ENCODE data around the gene CACUL1. TPM values are rescaled to one million over a fixed set of nuclear protein-coding genes. Genes with fewer than 3 reads are reported as not detected.
"Not testable (repeated sequence)": the region's sequence is repeated elsewhere in the genome, so short reads cannot be mapped to it uniquely, and the experiment has no call there.

The CACUL1 gene
- total RNA-seq, 4 donors from 2014 or later: 13.1 to 29.1 (median 23.2) TPM

DNA sequence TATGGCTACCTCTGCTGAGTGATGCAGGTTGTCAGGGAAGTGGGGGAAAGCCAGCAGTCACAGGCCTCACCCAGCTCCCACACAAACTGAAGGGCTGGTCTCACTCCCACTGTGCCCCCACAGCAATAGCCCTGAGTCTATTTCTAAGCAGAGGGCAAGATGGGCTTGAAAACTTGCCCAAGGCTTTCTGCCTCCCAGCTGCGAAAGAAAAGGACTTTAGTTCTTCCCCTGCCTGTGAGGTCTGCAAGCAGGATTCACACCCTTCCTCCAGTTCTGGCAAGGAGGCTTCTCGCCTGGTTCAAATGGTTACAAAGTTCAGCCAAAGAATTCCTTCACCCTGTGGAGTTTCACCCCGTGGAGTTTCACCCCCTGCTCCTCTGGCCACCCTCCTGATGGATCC, 96.0 kb downstream of the CACUL1 start:
- in situ Hi-C loops (cut with MboI; ENCODE audit: low pct_ligation_motif_present in 1 of 4, low pct_unique_long_range_greater_than_20kb in 1 of 4, low sequenced_read_pairs in 3 of 4) (no loop called here), intact Hi-C loops (cut with DNase I; ENCODE audit: low total_unique reads) (no loop called here)
- Histone ChIP-seq H3K4me3 (no peak overlapping the region), H3K4me1 (no peaks in the 10 kb centered on the region), H3K27ac (no peak overlapping the region), H3K27me3 (no peaks in the 10 kb centered on the region), H3K9me3 (peaks cover 3 to 7% of the 10 kb centered on the region in 2 donors), H3K36me3 (no peaks in the 10 kb centered on the region)
- 49% methylated on average over 3 of the region's 3 CpGs; no CpG with 5 or more reads in 1 of the 2 donors for WGBS, 2 donors (ENCODE audit: low coverage in 1 of 2)
- no peak for TF ChIP-seq POLR2AphosphoS5 (IDR thresholded peaks at IDR 0.05)
- DNase-seq: no peak

DNA sequence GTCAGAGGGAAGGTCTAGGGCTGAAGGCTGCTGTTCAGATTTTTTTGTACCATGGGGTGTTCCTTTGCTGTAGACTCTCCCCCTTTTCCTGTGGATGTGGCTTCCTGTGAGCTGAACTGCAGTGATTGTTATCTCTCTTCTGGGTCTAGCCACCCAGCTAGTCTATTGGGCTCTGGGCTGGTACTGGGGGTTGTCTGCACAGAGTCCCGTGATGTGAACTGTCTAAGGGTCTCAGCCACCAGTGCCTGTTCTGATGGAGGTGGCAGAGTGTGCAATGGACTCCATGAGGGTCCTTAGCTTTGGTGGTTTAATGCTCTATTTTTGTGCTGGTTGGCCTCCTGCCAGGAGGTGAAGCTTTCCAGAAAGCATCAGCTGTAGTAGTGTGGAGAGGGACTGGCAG, 96.6 kb downstream of the CACUL1 start:
- H3K9me3 ChIP-seq; H3K4me3 ChIP-seq; DNase-seq; H3K27ac ChIP-seq; in situ Hi-C loops (cut with MboI; ENCODE audit: low pct_ligation_motif_present in 1 of 4, low pct_unique_long_range_greater_than_20kb in 1 of 4, low sequenced_read_pairs in 3 of 4); H3K27me3 ChIP-seq; H3K36me3 ChIP-seq; H3K4me1 ChIP-seq; intact Hi-C loops (cut with DNase I; ENCODE audit: low total_unique reads): not testable (repeated sequence)
- 69% methylated on average over 1 of the region's 1 CpG; no CpG with 5 or more reads in 1 of the 2 donors for WGBS, 2 donors (ENCODE audit: low coverage in 1 of 2)

DNA sequence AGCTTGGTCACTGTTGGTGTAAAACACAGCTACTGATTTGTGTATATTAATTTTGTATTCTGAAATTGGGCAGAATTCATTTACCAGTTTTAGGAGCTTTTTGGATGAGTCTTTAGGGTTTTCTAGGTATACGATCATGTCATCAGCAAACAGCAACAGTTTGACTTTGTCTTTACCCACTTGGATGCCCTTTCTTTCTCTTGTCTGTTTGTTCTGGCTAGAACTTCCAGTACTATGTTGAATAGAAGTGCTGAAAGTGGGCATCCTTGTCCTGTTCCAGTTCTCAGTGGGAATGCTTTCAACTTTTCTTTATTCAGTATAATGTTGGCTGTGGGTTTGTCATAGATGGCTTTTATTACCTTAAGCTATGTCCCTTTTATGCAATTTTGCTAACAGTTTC, 109.5 kb downstream of the CACUL1 start:
- in situ Hi-C loops (cut with MboI; ENCODE audit: low pct_ligation_motif_present in 1 of 4, low pct_unique_long_range_greater_than_20kb in 1 of 4, low sequenced_read_pairs in 3 of 4); H3K27ac ChIP-seq; H3K4me1 ChIP-seq; H3K9me3 ChIP-seq; H3K36me3 ChIP-seq; H3K4me3 ChIP-seq; DNase-seq; intact Hi-C loops (cut with DNase I; ENCODE audit: low total_unique reads); H3K27me3 ChIP-seq: not testable (repeated sequence)
- WGBS, 2 donors (ENCODE audit: low coverage in 1 of 2): 85 to 89% methylated on average over 1 of the region's 1 CpG

DNA sequence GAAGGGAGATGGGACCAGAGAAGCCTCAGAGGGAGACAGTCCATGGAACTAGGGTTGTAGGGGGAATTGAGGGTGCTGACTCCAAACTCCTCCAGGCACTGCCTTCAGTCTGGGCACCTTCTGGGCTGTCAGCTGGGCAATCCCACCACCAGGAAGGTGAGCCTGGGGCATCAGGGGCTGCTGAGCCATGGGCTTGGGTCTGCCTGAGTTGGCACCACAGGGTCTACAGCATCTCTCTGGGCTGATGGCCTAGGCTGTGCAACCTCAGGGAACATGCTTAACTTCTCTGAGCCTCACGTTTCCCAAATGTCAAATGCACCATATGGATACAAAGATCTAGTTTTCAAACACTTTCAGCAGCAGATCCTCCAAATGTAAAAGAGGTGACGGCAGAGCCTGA, 112.5 kb downstream of the CACUL1 start:
- TF ChIP-seq EP300 (IDR thresholded peaks at IDR 0.05; ENCODE audit: low read depth): no peak
- TF ChIP-seq CTCF (IDR thresholded peaks at IDR 0.05): no peak
- TF ChIP-seq POLR2AphosphoS5 (IDR thresholded peaks at IDR 0.05): no peak
- no peak for TF ChIP-seq POLR2A (IDR thresholded peaks at IDR 0.05)

DNA sequence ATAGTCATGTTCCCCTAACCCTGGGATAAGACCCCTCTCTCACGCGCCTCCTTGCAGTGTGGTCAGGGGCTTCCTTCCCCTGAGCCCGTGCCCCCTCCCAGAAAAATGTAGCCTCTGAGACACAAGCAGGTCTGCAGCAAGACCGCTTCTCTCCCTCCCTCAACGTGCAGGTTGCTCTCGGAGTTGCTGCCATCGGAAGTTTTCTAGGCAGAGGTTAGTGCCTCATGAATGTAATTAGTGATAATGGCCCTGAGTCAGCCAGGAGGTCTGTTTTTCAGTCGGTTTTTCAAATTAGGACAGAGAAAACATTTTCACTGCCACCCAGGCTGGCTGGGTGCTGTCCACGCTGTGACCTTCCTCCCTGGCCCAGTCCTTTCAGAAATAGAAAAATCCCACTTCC, 116.1 kb downstream of the CACUL1 start:
- DNase-seq: no peak
- H3K9me3 ChIP-seq: no peaks in the 10 kb centered on the region

More for the DNA sequence above, 112.5 kb downstream of the CACUL1 start:
- H3K27me3 ChIP-seq: no peaks in the 10 kb centered on the region
- no peak overlapping the region for H3K27ac ChIP-seq
- intact Hi-C loops (cut with DNase I; ENCODE audit: low total_unique reads) (no loop called here), in situ Hi-C loops (cut with MboI; ENCODE audit: low pct_ligation_motif_present in 1 of 4, low pct_unique_long_range_greater_than_20kb in 1 of 4, low sequenced_read_pairs in 3 of 4) (no loop called here)
- no peak for DNase-seq
- H3K9me3 ChIP-seq: no peaks in the 10 kb centered on the region
- WGBS, 2 donors (ENCODE audit: low coverage in 1 of 2): 84% methylated on average over 2 of the region's 2 CpGs; no CpG with 5 or more reads in 1 of the 2 donors
- H3K36me3 ChIP-seq: no peaks in the 10 kb centered on the region
- H3K4me3 ChIP-seq: no peak overlapping the region
- no peaks in the 10 kb centered on the region for H3K4me1 ChIP-seq

More for the DNA sequence above, 116.1 kb downstream of the CACUL1 start:
- intact Hi-C loops (cut with DNase I; ENCODE audit: low total_unique reads) (loop anchor here (5.0 kb wide), 1 partner anchor 66 kb away; no protein-coding TSS in a partner anchor), in situ Hi-C loops (cut with MboI; ENCODE audit: low pct_ligation_motif_present in 1 of 4, low pct_unique_long_range_greater_than_20kb in 1 of 4, low sequenced_read_pairs in 3 of 4) (no loop called here)
- 74% methylated on average over 9 of the region's 9 CpGs; no CpG with 5 or more reads in 1 of the 2 donors for WGBS, 2 donors (ENCODE audit: low coverage in 1 of 2)
- H3K4me1 ChIP-seq: no peaks in the 10 kb centered on the region
- H3K27ac ChIP-seq: no peak overlapping the region
- no peak overlapping the region for H3K4me3 ChIP-seq
- TF ChIP-seq POLR2AphosphoS5 (IDR thresholded peaks at IDR 0.05) (no peak), CTCF (IDR thresholded peaks at IDR 0.05) (no peak), EP300 (IDR thresholded peaks at IDR 0.05; ENCODE audit: low read depth) (no peak), POLR2A (IDR thresholded peaks at IDR 0.05) (no peak)
- H3K27me3 ChIP-seq: no peaks in the 10 kb centered on the region
- no peaks in the 10 kb centered on the region for H3K36me3 ChIP-seq

Measured in transverse colon (tissue), 4 donors.